GM23248 (cell line): ENCODE data around the gene BCL7A.

ENCODE experiments used
- EZH2 ChIP-seq: fragments of 200-600 bp; sonication (generic); IDR thresholded peaks from 2 replicates; pipeline ENCODE4 v1.6.1; 2018; ENCODE audit warnings: antibody characterized with exemption, mild to moderate bottlenecking; ENCODE audit not compliant: insufficient read depth, poor library complexity, severe bottlenecking
- EZH2phosphoT487 ChIP-seq: fragments of 200-600 bp; sonication (generic); IDR thresholded peaks from 2 replicates; pipeline ENCODE4 v1.6.1; 2018; ENCODE audit warnings: antibody characterized with exemption, moderate library complexity, mild to moderate bottlenecking, low read depth; ENCODE audit not compliant: insufficient read depth

DNA sequence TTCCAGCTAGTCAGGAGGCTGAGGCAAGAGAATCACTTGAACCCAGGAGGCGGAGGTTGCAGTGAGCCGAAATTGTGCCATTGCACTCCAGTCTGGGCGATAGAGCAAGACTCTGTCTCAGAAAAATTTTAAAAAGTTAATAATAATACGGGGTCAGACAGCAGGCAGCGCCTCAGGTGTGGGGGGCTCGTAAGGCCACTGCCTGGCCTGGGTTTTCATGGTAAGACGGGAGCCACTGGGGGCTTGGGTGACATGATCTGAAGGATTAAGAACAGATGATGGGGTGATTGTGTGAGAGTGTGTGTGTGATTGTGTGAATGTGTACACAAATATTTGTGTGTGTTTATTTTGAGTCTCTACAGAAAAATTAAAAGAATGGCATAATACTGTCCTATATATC lies 23.6 kb downstream of the BCL7A start:
- TF ChIP-seq EZH2 (no peak), EZH2phosphoT487 (no peak)
